Cardiac fibroblast (primary cell): ENCODE measurements around the gene TMEM181.
A peak's percentile ranks its signal among the peaks of the same experiment; 100 is the strongest.

Experiments used
- DNase-seq, 2 donors: peaks; one replicate each; pipeline versions ENCODE4 v3.0.0 to v3.0.0-alpha.2; 2010; ENCODE audit warnings: low read depth in 2 of 2
- H3K4me3 ChIP-seq, 2 donors: replicated peaks in 1 of 2; 1 replicate in 1 of 2; 2 replicates in 1 of 2; pipeline ENCODE4 v1.5.1; 2011; ENCODE audit warnings: low read depth in 2 of 2, low read length in 2 of 2, mild to moderate bottlenecking in 2 of 2, moderate library complexity in 1 of 2
- TF ChIP-seq, protein P1 (sequence below): IDR thresholded peaks from one replicate; pipeline ENCODE4 v1.5.1; 2011; ENCODE audit warnings: low read depth, mild to moderate bottlenecking, low read length, inconsistent platforms

Gene TMEM181

DNA sequence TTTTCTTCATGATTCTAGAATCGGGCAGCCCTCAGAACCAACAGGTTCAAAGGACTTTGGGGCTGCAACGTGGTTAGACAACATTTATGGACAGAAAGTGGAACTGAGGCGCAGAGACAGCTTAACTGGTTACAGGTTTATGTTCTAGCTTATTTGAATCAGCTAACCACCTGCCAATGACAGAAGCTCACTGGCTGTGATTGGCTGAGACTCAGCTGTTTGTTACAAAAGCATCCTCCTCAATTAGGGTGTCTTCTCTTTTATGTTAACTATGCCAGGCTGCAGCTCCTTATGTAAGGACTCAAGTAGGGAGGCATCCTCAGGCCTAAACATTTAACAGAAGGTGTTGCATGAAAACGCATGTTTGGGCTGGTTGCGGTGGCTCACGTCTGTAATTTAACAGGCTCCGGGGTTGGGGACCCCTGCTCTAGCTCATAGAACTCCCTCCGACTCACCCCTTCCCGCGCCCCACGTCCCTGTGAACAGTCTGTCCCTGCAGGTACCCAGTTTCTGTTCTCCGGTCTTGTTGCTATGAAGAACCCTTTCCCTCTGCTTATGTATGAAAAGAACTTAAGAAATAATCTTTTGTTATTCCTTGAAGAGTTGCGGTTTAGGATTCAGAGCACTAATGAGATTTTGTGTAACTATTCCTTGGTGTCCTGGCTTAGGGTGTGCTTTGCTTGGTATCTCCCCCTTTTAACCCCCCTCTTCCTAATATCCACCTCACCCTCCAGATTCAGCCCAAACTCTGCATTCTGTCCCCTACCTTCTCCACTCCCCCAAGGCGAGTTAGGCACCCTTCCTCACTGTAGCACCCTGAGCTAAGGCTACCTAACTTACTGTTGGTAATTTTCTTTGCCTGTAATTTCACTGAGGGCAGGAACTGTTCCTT lies 1.2 kb upstream of the TMEM181 start:
- no peak overlapping the region for H3K4me3 ChIP-seq
- no peak for DNase-seq
- TF ChIP-seq, protein P1, sequence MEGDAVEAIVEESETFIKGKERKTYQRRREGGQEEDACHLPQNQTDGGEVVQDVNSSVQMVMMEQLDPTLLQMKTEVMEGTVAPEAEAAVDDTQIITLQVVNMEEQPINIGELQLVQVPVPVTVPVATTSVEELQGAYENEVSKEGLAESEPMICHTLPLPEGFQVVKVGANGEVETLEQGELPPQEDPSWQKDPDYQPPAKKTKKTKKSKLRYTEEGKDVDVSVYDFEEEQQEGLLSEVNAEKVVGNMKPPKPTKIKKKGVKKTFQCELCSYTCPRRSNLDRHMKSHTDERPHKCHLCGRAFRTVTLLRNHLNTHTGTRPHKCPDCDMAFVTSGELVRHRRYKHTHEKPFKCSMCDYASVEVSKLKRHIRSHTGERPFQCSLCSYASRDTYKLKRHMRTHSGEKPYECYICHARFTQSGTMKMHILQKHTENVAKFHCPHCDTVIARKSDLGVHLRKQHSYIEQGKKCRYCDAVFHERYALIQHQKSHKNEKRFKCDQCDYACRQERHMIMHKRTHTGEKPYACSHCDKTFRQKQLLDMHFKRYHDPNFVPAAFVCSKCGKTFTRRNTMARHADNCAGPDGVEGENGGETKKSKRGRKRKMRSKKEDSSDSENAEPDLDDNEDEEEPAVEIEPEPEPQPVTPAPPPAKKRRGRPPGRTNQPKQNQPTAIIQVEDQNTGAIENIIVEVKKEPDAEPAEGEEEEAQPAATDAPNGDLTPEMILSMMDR: no peak

DNA sequence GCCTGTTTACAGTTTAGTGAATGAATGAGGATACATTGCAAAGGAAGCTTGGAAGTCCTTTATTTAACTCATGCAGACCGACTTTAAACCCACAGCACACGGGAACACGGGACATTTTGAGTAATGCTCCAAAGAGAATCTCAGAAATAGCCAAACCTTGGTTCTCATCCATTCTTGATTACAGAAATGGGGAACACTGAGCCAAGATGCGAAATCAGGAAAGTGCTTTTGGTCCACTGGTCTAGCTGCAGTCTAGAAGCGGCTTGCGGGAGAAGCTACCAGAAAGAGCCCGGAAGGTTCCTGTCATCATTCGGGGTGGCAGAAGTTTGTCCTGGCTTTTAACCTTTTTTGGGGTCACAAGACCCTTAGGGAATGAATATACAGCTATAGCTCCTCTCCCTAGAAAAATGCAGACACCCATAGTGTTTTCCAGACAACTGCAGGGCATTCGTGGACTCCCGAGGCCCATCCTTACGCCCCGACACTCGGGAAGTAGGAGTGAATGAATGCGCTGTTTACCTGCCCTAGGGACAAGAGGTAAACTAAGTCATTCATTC lies 475 bp upstream of the TMEM181 start:
- DNase-seq: no peak
- H3K4me3 ChIP-seq: peak overlapping the region; percentile 47 to 91
- TF ChIP-seq, protein P1: no peak

DNA sequence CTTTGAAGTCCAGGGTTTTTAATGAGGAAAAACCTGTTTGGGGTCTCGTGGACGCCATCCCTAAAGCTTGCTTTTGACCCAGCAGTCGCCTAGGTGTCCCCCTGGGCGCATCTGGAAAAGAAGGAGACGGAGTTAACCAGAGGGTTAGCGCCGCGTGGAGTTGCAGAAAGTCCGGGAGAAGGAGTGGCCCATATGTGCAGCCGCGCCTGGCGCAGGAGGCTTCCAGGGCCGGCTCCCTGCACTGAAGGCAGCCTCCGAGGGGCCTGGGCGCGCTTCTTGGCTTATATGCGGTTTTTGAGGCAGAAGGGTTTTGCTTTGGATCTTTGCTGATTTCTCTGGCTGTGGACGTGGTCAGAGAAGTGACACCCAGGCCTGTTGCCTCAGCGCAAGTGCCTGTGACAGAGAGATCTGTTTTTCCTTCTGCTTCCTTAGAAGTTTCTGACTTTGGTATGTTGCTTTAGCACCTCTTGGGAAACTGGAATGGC lies 987 bp downstream of the TMEM181 start:
- TF ChIP-seq, protein P1: no peak
- DNase-seq: peak; percentile 24 to 25
- peak overlapping the region; percentile 84 to 91 for H3K4me3 ChIP-seq

DNA sequence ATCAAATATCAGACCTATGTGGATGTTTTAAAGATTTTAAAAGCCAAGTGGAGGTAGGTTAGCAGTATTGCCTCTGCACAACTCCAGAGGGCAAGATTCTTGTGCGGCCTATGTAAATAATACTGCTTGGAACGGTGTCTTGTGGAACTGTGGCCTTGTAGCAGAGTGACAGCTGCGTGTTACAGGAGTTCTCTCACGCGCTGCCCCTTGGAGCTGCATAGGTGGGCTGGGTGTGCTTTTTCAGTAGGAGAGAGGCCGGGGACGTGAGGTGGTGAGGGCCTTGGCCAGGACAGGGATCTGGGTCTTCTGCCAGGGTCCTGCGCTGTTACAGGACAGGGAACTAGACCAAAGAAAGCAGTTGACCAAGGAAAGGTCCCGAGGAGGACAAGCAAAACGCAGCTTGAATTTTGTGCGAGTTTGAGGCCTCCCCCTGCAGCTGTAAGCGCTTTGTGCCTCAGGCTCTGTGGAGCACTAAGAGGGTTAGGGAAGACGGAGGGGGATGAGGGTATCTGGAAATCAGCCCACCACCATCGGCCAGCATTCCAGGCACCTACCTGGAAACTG lies 1.5 kb downstream of the TMEM181 start:
- TF ChIP-seq, protein P1: no peak
- peak overlapping the region; percentile 84 to 91 for H3K4me3 ChIP-seq
- DNase-seq: no peak

DNA sequence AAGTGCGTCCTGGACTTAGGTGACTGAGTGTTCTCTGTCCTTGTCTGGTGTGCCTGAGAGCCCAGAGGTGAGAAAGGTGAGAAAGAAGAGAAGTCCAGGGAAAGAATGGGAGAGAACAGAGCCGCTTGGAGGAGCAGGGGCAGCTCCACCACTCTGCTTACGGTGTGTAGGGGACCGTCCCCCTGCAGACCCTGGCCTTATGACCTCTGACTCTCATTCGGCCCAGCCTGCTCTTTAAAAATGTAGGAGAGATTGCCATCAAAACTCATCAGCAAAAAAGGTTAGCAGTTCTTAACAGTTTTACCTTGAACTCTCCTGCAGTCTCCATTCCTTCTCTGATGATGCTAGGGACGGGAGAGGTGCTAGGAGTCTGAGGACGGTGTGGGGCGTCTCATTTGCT lies 2.0 kb downstream of the TMEM181 start:
- TF ChIP-seq, protein P1: no peak
- no peak overlapping the region for H3K4me3 ChIP-seq
- no peak for DNase-seq

DNA sequence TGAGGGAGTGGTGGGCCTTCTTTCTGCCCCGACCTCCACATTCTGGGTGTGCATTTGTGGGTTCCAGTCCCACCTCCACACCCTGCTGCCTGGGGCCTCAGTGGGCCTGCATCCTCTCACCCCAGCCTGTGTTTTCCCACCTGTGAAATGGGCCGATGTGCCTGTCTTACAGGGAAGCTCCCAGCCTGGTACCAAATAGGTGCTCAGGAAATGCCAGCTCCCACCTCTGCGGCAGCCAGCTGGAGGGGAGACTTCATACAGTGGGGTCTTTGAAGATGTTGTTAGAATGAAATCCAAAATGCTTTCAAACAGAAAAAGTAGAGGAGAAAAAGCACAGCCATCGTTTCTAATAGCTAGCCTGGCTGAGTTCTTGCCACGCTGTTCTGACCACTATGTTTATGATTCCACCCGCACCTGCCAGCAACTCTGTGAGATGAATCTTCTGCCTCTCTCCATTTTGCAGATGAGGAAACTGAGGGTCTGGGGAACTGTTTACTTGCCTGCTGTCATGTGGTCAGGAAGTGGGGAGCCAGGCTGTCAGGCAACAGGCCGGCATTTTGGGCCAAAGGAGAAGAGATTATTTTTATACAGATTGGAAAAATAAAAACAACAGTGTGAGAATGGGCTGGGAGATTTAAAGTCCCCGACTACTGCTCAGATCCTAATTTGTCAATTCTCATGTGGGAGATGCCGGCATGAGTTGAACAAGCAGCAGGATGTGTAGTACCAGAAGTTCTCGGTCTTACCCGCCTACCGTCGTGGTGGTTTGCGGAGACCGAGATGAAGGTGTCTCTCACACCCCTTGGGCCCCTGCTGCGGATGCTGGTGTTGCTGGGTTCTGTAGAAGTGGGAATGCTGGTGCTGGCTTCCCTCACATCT lies 4.6 kb downstream of the TMEM181 start:
- TF ChIP-seq, protein P1: no peak
- DNase-seq: no peak
- no peak overlapping the region for H3K4me3 ChIP-seq
